Smooth muscle cell (in vitro differentiated cells): ENCODE data around the gene AMZ2. TPM values are rescaled to one million over a fixed set of nuclear protein-coding genes. Genes with fewer than 3 reads are reported as not detected.

Experiments
- DNase-seq: peaks from one replicate; lab custom pipeline; 2025; ENCODE audit not compliant: unreplicated experiment; lab: John Stamatoyannopoulos, UW
- H2AFZ ChIP-seq: fragments of 200-600 bp; sonication (generic); 2 replicates; pipeline ENCODE4 v1.6.0; 2016; ENCODE audit warnings: antibody characterized with exemption, low read depth, mild to moderate bottlenecking
- H3F3A ChIP-seq: fragments of 200-600 bp; sonication (generic); 2 replicates; pipeline ENCODE4 v1.6.0; 2017; ENCODE audit warnings: antibody characterized with exemption, low read depth
- H3K27ac ChIP-seq: fragments of 200-600 bp; sonication (generic); 2 replicates; pipeline ENCODE4 v1.5.1; 2016; ENCODE audit warnings: low read depth, mild to moderate bottlenecking
- H3K27me3 ChIP-seq: fragments of 200-600 bp; sonication (generic); 2 replicates; pipeline ENCODE4 v1.6.1; 2016; ENCODE audit warnings: low read depth, mild to moderate bottlenecking
- H3K36me3 ChIP-seq: fragments of 200-600 bp; sonication (generic); 2 replicates; pipeline ENCODE4 v1.5.1; 2016; ENCODE audit warnings: low read depth
- H3K4me1 ChIP-seq: fragments of 200-600 bp; sonication (generic); 2 replicates; pipeline ENCODE4 v1.5.1; 2016; ENCODE audit warnings: low read depth
- H3K4me2 ChIP-seq: fragments of 200-600 bp; sonication (generic); 2 replicates; pipeline ENCODE4 v1.6.0; 2016; ENCODE audit warnings: mild to moderate bottlenecking
- H3K4me3 ChIP-seq: fragments of 200-600 bp; sonication (generic); 2 replicates; pipeline ENCODE4 v1.5.1; 2016; ENCODE audit warnings: mild to moderate bottlenecking
- H3K79me2 ChIP-seq: fragments of 200-600 bp; sonication (generic); 2 replicates; pipeline ENCODE4 v1.6.0; 2016; ENCODE audit warnings: low read depth, mild to moderate bottlenecking
- H3K9ac ChIP-seq: fragments of 200-600 bp; sonication (generic); 2 replicates; pipeline ENCODE4 v1.6.0; 2016; ENCODE audit warnings: low read depth
- H3K9me3 ChIP-seq: fragments of 200-600 bp; sonication (generic); replicated peaks from 2 replicates; pipeline ENCODE4 v1.5.1; 2016; ENCODE audit warnings: low read depth
- H4K20me1 ChIP-seq: fragments of 200-600 bp; sonication (generic); 2 replicates; pipeline ENCODE4 v1.6.0; 2016; ENCODE audit warnings: low read depth
- WGBS: methylation state at CpG from one replicate; pipeline ENCODE4 v1.1.7; 2016; ENCODE audit warnings: low lambda C conversion rate; 5-methylcytosine and 5-hydroxymethylcytosine counted together
- polyA plus RNA-seq: library from polyadenylated mRNA; unstranded; fragments of >200 nt; fragmentation: Nextera tagmentation; extraction: Ambion mirVana; gene quantifications from 2 replicates; pipeline ENCODE4 v1.2.1, GENCODE V29; 2016
- total RNA-seq: library from RNA; depleted of rRNA; stranded (reverse); fragments of >200 nt; gene quantifications from 2 replicates; pipeline ENCODE4 v1.2.3, GENCODE V29; 2014
- TF ChIP-seq, protein P1 (sequence below): fragments of 200-600 bp; sonication (generic); IDR thresholded peaks from 2 replicates; pipeline ENCODE4 v1.5.1; 2017; ENCODE audit warnings: borderline replicate concordance, mild to moderate bottlenecking, antibody characterized with exemption; ENCODE audit not compliant: insufficient read depth, poor library complexity, severe bottlenecking

AMZ2 gene
- total and polyA plus RNA-seq, 2 experiments from 2014 or later, result 66.3 to 75.5 TPM

DNA sequence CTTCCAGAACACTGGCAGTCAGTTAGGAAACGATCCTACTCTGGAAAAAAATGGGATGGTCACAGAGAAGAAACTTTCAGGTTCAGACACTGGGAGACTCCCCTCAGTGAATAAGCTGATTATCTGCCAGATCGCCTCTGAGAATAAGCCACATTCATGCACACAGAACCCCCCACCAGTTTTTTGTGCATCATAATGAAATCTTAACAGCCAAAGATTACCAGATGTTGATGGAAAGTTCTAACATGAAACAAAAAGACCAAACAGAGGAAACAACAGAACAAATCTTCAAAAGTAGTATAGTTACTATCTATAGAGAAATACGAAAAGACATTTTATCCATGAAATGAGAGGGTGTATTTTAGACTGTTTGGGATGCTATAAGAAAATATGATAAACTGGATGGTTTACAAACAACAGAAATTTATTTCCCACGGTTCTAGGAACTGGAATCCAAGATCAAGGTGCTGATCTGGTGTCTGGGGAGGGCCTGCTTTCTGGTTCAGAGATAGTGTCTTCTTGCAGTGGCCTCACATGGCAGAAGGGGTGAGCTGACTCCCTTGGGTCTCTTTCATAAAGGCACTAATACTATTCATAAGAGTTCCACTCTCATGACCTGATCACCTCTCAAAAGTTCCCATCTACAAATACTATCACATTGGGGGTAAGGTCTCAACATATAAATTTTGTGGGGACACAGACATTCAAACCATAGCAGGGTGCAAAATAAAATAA, 8.0 kb upstream of the AMZ2 start:
- no peak for DNase-seq
- no peaks in the 10 kb centered on the region for H3K27me3 ChIP-seq
- H3K36me3 ChIP-seq, result no peaks in the 10 kb centered on the region
- WGBS, result 96% methylated on average over 4 of the region's 4 CpGs
- H3K79me2 ChIP-seq, result no peaks in the 10 kb centered on the region
- H4K20me1 ChIP-seq, result no peaks in the 10 kb centered on the region
- no peaks in the 10 kb centered on the region for H3F3A ChIP-seq
- H3K4me2 ChIP-seq, result no peak overlapping the region
- no peak overlapping the region for H3K4me3 ChIP-seq
- no peaks in the 10 kb centered on the region for H3K9me3 ChIP-seq
- H3K4me1 ChIP-seq, result peaks cover 4% of the 10 kb centered on the region
- TF ChIP-seq, protein P1, sequence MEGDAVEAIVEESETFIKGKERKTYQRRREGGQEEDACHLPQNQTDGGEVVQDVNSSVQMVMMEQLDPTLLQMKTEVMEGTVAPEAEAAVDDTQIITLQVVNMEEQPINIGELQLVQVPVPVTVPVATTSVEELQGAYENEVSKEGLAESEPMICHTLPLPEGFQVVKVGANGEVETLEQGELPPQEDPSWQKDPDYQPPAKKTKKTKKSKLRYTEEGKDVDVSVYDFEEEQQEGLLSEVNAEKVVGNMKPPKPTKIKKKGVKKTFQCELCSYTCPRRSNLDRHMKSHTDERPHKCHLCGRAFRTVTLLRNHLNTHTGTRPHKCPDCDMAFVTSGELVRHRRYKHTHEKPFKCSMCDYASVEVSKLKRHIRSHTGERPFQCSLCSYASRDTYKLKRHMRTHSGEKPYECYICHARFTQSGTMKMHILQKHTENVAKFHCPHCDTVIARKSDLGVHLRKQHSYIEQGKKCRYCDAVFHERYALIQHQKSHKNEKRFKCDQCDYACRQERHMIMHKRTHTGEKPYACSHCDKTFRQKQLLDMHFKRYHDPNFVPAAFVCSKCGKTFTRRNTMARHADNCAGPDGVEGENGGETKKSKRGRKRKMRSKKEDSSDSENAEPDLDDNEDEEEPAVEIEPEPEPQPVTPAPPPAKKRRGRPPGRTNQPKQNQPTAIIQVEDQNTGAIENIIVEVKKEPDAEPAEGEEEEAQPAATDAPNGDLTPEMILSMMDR, result no peak
- no peak overlapping the region for H3K9ac ChIP-seq
- no peak overlapping the region for H3K27ac ChIP-seq
- H2AFZ ChIP-seq, result no peak overlapping the region

DNA sequence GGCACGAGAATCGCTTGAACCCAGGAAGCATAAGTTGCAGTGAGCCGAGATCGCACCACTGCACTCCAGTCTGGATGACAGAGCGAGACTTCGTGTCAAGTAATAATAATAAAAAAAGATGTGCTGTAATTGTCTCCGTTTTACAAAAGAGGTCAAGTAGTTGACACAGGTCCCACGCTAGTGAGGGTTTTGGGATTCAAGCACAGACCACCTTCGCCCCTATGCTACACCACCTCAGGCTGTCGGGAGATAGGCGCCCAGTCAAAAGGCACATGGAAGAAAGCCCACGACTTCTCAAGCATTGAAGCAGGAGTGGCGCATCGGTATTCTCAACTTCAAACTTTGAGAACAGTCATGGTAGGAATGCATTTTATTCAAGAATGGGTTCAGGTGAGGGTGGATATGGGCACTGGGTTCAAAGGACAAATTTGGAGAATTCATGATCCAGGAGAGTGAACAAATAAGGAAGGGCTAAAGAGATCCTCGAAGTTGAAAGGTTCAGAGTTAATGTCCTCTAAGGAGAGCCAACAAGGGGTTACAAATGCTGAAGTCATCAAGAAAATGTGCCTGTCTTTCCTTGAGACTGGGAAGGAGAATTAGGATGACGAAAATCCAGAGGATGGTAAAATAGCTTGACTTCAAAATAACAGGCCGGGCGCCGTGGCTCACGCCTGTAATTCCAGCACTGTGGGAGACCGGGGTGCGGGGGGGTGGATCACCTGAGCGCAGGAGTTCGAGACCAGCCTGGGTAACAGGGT, 1.4 kb upstream of the AMZ2 start:
- no peak overlapping the region for H3K27ac ChIP-seq
- peaks cover 3% of the 10 kb centered on the region for H3F3A ChIP-seq
- peak overlapping the region; percentile 96 for H3K4me2 ChIP-seq
- no peaks in the 10 kb centered on the region for H3K27me3 ChIP-seq
- TF ChIP-seq, protein P1, result no peak
- H2AFZ ChIP-seq, result no peak overlapping the region
- H3K4me3 ChIP-seq, result no peak overlapping the region
- 94% methylated on average over 24 of the region's 24 CpGs for WGBS
- no peaks in the 10 kb centered on the region for H3K9me3 ChIP-seq
- no peak overlapping the region for H3K9ac ChIP-seq
- H3K79me2 ChIP-seq, result peaks cover 10% of the 10 kb centered on the region
- no peaks in the 10 kb centered on the region for H4K20me1 ChIP-seq
- no peak for DNase-seq
- H3K4me1 ChIP-seq, result peaks cover 6% of the 10 kb centered on the region
- peaks cover 1% of the 10 kb centered on the region for H3K36me3 ChIP-seq

DNA sequence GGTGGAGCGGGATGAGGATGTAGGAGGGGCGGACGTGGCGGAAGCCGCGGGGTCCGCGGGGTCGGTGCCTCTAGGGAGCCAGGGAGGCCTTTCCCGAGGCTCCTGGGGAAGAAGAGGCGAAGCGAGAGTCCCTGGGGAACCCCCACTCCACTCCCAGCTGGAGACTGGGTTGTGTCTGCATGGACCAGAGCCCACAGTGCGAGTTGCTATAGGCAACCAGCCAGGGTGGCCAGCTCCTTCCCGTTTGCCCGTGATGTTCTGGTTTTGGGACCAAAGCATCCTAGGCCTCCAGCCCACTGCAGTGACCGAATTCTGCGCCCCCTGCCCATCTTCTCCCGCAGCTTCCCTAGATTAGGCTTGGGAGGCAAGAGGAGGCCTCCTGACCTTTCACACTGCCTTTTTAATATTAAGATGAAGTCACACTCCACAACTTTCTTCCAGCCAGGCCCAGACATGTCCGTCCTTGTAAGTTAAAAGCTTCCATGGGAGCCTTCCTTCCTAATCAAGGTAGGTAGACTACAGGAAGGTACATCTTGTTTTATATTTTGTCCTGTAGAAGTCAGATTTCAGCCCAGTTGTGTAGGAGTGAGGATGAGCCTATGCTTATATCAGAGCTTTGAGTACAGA, 469 bp downstream of the AMZ2 start:
- DNase-seq, result no peak
- Histone ChIP-seq H3F3A (peaks cover 3% of the 10 kb centered on the region), H3K36me3 (peaks cover 7% of the 10 kb centered on the region), H3K4me2 (peak overlapping the region; percentile 83), H3K4me3 (peak overlapping the region; percentile 85), H3K9ac (peak overlapping the region; percentile 84), H3K27ac (peak overlapping the region; percentile 87), H3K9me3 (no peaks in the 10 kb centered on the region), H4K20me1 (no peaks in the 10 kb centered on the region), H3K27me3 (no peaks in the 10 kb centered on the region), H3K4me1 (peaks cover 6% of the 10 kb centered on the region), H2AFZ (peak overlapping the region; percentile 44), H3K79me2 (peaks cover 10% of the 10 kb centered on the region)
- TF ChIP-seq, protein P1, result no peak
- WGBS, result 12% methylated on average over 10 of the region's 19 CpGs
